OCI-LY7 (cell line): ENCODE measurements around the gene RIN2. TPM values are rescaled to one million over a fixed set of nuclear protein-coding genes. Genes with fewer than 3 reads are reported as not detected.

Experiments
- BruUV-seq: library from RNA; stranded (reverse); fragments of 400-500 nt; replicated peaks from 2 replicates; lab custom pipeline; 2021; lab: Mats Ljungman, UMichigan
- CTCF ChIA-PET: fragments of 300-600 bp; sonication (Branson Sonifier 250); formaldehyde crosslinking; loops from one replicate; lab custom pipeline; 2022; ENCODE audit warnings: antibody characterized with exemption; ENCODE audit not compliant: unreplicated experiment; lab: Charles Lee
- POLR2A ChIA-PET: fragments of 300-600 bp; sonication (Branson Sonifier 250); formaldehyde crosslinking; loops from one replicate; lab custom pipeline; 2022; ENCODE audit warnings: antibody characterized with exemption; lab: Charles Lee
- DNase-seq: peaks from one replicate; pipeline ENCODE4 v3.0.0-alpha.2; 2015; ENCODE audit warnings: low spot score
- H2AFZ ChIP-seq: fragments of 200-600 bp; sonication (generic), shearing (Covaris generic); 2 replicates; pipeline ENCODE4 v1.6.1; 2014; ENCODE audit warnings: mild to moderate bottlenecking, antibody characterized with exemption, low read length, moderate library complexity
- H3K27ac ChIP-seq: fragments of 200-600 bp; sonication (generic); 2 replicates; pipeline ENCODE4 v1.5.1; 2014; ENCODE audit warnings: mixed run types, low read depth, mild to moderate bottlenecking, moderate library complexity, low read length, inconsistent platforms; ENCODE audit not compliant: poor library complexity, severe bottlenecking
- H3K36me3 ChIP-seq: fragments of 200-600 bp; sonication (generic); 2 replicates; pipeline ENCODE4 v1.6.1; 2014; ENCODE audit warnings: mild to moderate bottlenecking, antibody characterized with exemption, low read length, moderate library complexity, mixed read lengths; ENCODE audit not compliant: insufficient read depth
- H3K4me1 ChIP-seq: fragments of 200-600 bp; sonication (generic); 2 replicates; pipeline ENCODE4 v1.5.1; 2014; ENCODE audit warnings: mild to moderate bottlenecking, low read length; ENCODE audit not compliant: insufficient read depth, poor library complexity, severe bottlenecking
- H3K4me2 ChIP-seq: fragments of 200-600 bp; sonication (generic); 2 replicates; pipeline ENCODE4 v1.6.1; 2014; ENCODE audit warnings: mild to moderate bottlenecking, low read length
- H3K4me3 ChIP-seq: fragments of 200-600 bp; sonication (generic); 2 replicates; pipeline ENCODE4 v1.5.1; 2014; ENCODE audit warnings: mild to moderate bottlenecking, low read depth, low read length; ENCODE audit not compliant: poor library complexity, severe bottlenecking
- H3K79me2 ChIP-seq: fragments of 200-600 bp; sonication (generic); 2 replicates; pipeline ENCODE4 v1.6.1; 2016; ENCODE audit warnings: low read depth, mild to moderate bottlenecking, low read length, moderate library complexity, mixed read lengths; ENCODE audit not compliant: insufficient read depth
- H3K9me2 ChIP-seq: fragments of 200-600 bp; sonication (generic); 2 replicates; pipeline ENCODE4 v1.6.1; 2016; ENCODE audit warnings: mild to moderate bottlenecking, low read length, mixed read lengths; ENCODE audit not compliant: insufficient read depth
- H3K9me3 ChIP-seq: fragments of 200-600 bp; sonication (generic); 2 replicates; pipeline ENCODE4 v1.6.1; 2014; ENCODE audit warnings: mild to moderate bottlenecking, mixed run types, low read length, mixed read lengths
- H4K20me1 ChIP-seq: fragments of 200-600 bp; sonication (generic); 2 replicates; pipeline ENCODE4 v1.6.1; 2014; ENCODE audit warnings: mild to moderate bottlenecking, antibody characterized with exemption, low read length, moderate library complexity, mixed read lengths; ENCODE audit not compliant: insufficient read depth
- CTCF ChIP-seq: fragments of 200-600 bp; sonication (generic); conservative IDR thresholded peaks from 2 replicates; pipeline ENCODE4 v1.5.1; 2014; ENCODE audit warnings: mild to moderate bottlenecking, antibody characterized with exemption, low read length, moderate library complexity, mixed read lengths
- EZH2phosphoT487 ChIP-seq: fragments of 200-600 bp; sonication (generic); IDR thresholded peaks from 2 replicates; pipeline ENCODE4 v1.6.1; 2018; ENCODE audit warnings: low read depth, borderline replicate concordance, mild to moderate bottlenecking, mixed run types, antibody characterized with exemption, low read length, moderate library complexity, mixed read lengths
- intact Hi-C: fragments of 100-400 bp; cut with micrococcal nuclease; formaldehyde crosslinking; loops from one replicate; pipeline ENCODE4 v1.10.0; 2022; ENCODE audit not compliant: unreplicated experiment
- total RNA-seq, 2 experiments: library from RNA; depleted of rRNA in 1 of 2; stranded (reverse); fragments of >200 nt in 1 of 2; shearing (Covaris generic) in 1 of 2; gene quantifications; 2 replicates each; pipeline ENCODE4 v1.2.3, GENCODE V29; 2014 to 2022

The RIN2 gene
- total RNA-seq, 2 experiments from 2014 or later, result not detected

GRCh38 chr20:19710336-19711120 lies 47.5 kb upstream of the RIN2 start:
- no peaks in the 10 kb centered on the region for H3K9me3 ChIP-seq
- no peaks in the 10 kb centered on the region for H3K36me3 ChIP-seq
- no peak for DNase-seq
- TF ChIP-seq CTCF (no peak), EZH2phosphoT487 (no peak)
- ChIA-PET CTCF (no interaction called here), POLR2A (no interaction called here)
- H3K4me2 ChIP-seq, result no peak overlapping the region
- no peaks in the 10 kb centered on the region for H3K9me2 ChIP-seq
- H3K4me3 ChIP-seq, result no peak overlapping the region
- H3K79me2 ChIP-seq, result no peaks in the 10 kb centered on the region
- no peaks in the 10 kb centered on the region for H4K20me1 ChIP-seq
- BruUV-seq, result no TSS peak
- no peak overlapping the region for H3K27ac ChIP-seq
- no peak overlapping the region for H2AFZ ChIP-seq
- peaks cover 13% of the 10 kb centered on the region for H3K4me1 ChIP-seq
- intact Hi-C loops, result no loop called here

GRCh38 chr20:19711126-19711525 lies 46.9 kb upstream of the RIN2 start:
- no peak for DNase-seq
- Histone ChIP-seq H3K4me3 (no peak overlapping the region), H3K27ac (no peak overlapping the region), H2AFZ (no peak overlapping the region), H3K4me2 (no peak overlapping the region), H3K9me2 (no peaks in the 10 kb centered on the region), H3K79me2 (no peaks in the 10 kb centered on the region), H3K36me3 (no peaks in the 10 kb centered on the region), H3K4me1 (peaks cover 11% of the 10 kb centered on the region), H4K20me1 (no peaks in the 10 kb centered on the region), H3K9me3 (no peaks in the 10 kb centered on the region)
- intact Hi-C loops, result no loop called here
- POLR2A ChIA-PET, result no interaction called here
- CTCF ChIA-PET, result no interaction called here
- no peak for TF ChIP-seq EZH2phosphoT487
- no peak for TF ChIP-seq CTCF
- no TSS peak for BruUV-seq

GRCh38 chr20:19712721-19713260 lies 45.3 kb upstream of the RIN2 start:
- BruUV-seq, result no TSS peak
- H3K9me3 ChIP-seq, result no peaks in the 10 kb centered on the region
- no peak overlapping the region for H3K27ac ChIP-seq
- no peaks in the 10 kb centered on the region for H3K36me3 ChIP-seq
- H3K9me2 ChIP-seq, result no peaks in the 10 kb centered on the region
- CTCF ChIA-PET, result no interaction called here
- H2AFZ ChIP-seq, result no peak overlapping the region
- no peak for TF ChIP-seq CTCF
- TF ChIP-seq EZH2phosphoT487, result no peak
- no peaks in the 10 kb centered on the region for H3K79me2 ChIP-seq
- no peaks in the 10 kb centered on the region for H3K4me1 ChIP-seq
- H4K20me1 ChIP-seq, result no peaks in the 10 kb centered on the region
- POLR2A ChIA-PET, result interaction anchor here (0.5 kb wide), 1 partner anchor 149 kb away, joined by 3 read pairs; no protein-coding TSS in a partner anchor
- intact Hi-C loops, result no loop called here
- no peak overlapping the region for H3K4me2 ChIP-seq
- DNase-seq, result no peak
- no peak overlapping the region for H3K4me3 ChIP-seq
